Type B pancreatic cell (in vitro differentiated cells): ENCODE data around the gene RPTOR. TPM values are rescaled to one million over a fixed set of nuclear protein-coding genes. Genes with fewer than 3 reads are reported as not detected.

Experiments
- DNase-seq: peaks from one replicate; pipeline ENCODE4 v3.0.0; 2021; ENCODE audit warnings: mixed read lengths; ENCODE audit not compliant: unreplicated experiment; ENCODE audit errors: extremely low spot score
- H3K27ac Mint-ChIP-seq: 2 replicates; pipeline ENCODE4 v1.8.0; 2021; ENCODE audit warnings: mild to moderate bottlenecking, mixed read lengths
- H3K27me3 Mint-ChIP-seq: 2 replicates; pipeline ENCODE4 v1.8.0; 2021; ENCODE audit warnings: mixed read lengths
- H3K36me3 Mint-ChIP-seq: 2 replicates; pipeline ENCODE4 v1.8.0; 2021; ENCODE audit warnings: mixed read lengths
- H3K4me1 Mint-ChIP-seq: one replicate; pipeline ENCODE4 v1.8.0; 2021; ENCODE audit warnings: mixed read lengths; ENCODE audit not compliant: unreplicated experiment
- H3K4me3 Mint-ChIP-seq: 2 replicates; pipeline ENCODE4 v1.8.0; 2021; ENCODE audit warnings: mild to moderate bottlenecking, mixed read lengths
- H3K9me3 Mint-ChIP-seq: 2 replicates; pipeline ENCODE4 v1.8.0; 2021; ENCODE audit warnings: mixed read lengths
- CTCF ChIP-seq: fragments of 200-600 bp; sonication (generic); conservative IDR thresholded peaks from 2 replicates; pipeline ENCODE4 v1.5.0; 2021; ENCODE audit warnings: antibody characterized with exemption, mild to moderate bottlenecking
- total RNA-seq: library from RNA; stranded (reverse); gene quantifications from 2 replicates; pipeline ENCODE4 v1.2.1, GENCODE V29; 2021; ENCODE audit warnings: low replicate concordance

RPTOR gene
- total RNA-seq, 1 donor from 2014 or later, result 39.8 TPM

- peaks cover 41% of the 10 kb centered on the region for H3K4me1 Mint-ChIP-seq
- no peak overlapping the region for H3K4me3 Mint-ChIP-seq
- no peak for TF ChIP-seq CTCF
- H3K9me3 Mint-ChIP-seq, result peaks cover 3% of the 10 kb centered on the region
- H3K27me3 Mint-ChIP-seq, result no peaks in the 10 kb centered on the region
- no peak overlapping the region for H3K27ac Mint-ChIP-seq
- peaks cover 4% of the 10 kb centered on the region for H3K36me3 Mint-ChIP-seq
- no peak for DNase-seq
Observed at GRCh38 chr17:80787881-80788280, 243.2 kb downstream of the RPTOR start.

- DNase-seq, result no peak
- peak overlapping the region; percentile 30 for H3K4me3 Mint-ChIP-seq
- TF ChIP-seq CTCF, result no peak
- H3K4me1 Mint-ChIP-seq, result peaks cover 44% of the 10 kb centered on the region
- H3K27me3 Mint-ChIP-seq, result no peaks in the 10 kb centered on the region
- peaks cover 3% of the 10 kb centered on the region for H3K9me3 Mint-ChIP-seq
- H3K27ac Mint-ChIP-seq, result no peak overlapping the region
- H3K36me3 Mint-ChIP-seq, result peaks cover 7% of the 10 kb centered on the region
Observed at GRCh38 chr17:80789356-80789902, 244.8 kb downstream of the RPTOR start.

GRCh38 chr17:80790021-80790765 lies 245.6 kb downstream of the RPTOR start:
- peaks cover 42% of the 10 kb centered on the region for H3K4me1 Mint-ChIP-seq
- no peak overlapping the region for H3K27ac Mint-ChIP-seq
- H3K9me3 Mint-ChIP-seq, result peaks cover 3% of the 10 kb centered on the region
- no peak for DNase-seq
- H3K27me3 Mint-ChIP-seq, result no peaks in the 10 kb centered on the region
- peaks cover 7% of the 10 kb centered on the region for H3K36me3 Mint-ChIP-seq
- no peak overlapping the region for H3K4me3 Mint-ChIP-seq
- no peak for TF ChIP-seq CTCF

GRCh38 chr17:80790981-80791742 lies 246.5 kb downstream of the RPTOR start:
- Mint-ChIP-seq H3K27me3 (no peaks in the 10 kb centered on the region), H3K9me3 (peaks cover 3% of the 10 kb centered on the region), H3K4me3 (peak overlapping the region; percentile 38)

More at GRCh38 chr17:80790981-80791742, 246.5 kb downstream of the RPTOR start:
- no peak for DNase-seq
- TF ChIP-seq CTCF, result no peak
- H3K36me3 Mint-ChIP-seq, result peaks cover 11% of the 10 kb centered on the region
- no peak overlapping the region for H3K27ac Mint-ChIP-seq
- H3K4me1 Mint-ChIP-seq, result peaks cover 40% of the 10 kb centered on the region
